WTC11 (cell line): Measurements from ENCODE around the gene STX8. TPM values are rescaled to one million over a fixed set of nuclear protein-coding genes. Genes with fewer than 3 reads are reported as not detected.
A peak's percentile ranks its signal among the peaks of the same experiment; 100 is the strongest.

ENCODE experiments used
- ATAC-seq: fragments of 200-7000 bp; cut with Tn5 transposase; 2 replicates; pipeline ENCODE4 v1.10.0; 2021; ENCODE audit warnings: mild to moderate bottlenecking, moderate library complexity
- CTCF ChIA-PET: fragments of 300-600 bp; sonication (Branson Sonifier 250); formaldehyde crosslinking; loops from one replicate; lab custom pipeline; 2021; ENCODE audit warnings: antibody characterized with exemption; lab: Charles Lee
- POLR2A ChIA-PET: fragments of 350-600 bp; sonication (Branson Sonifier 250); formaldehyde crosslinking; loops from one replicate; lab custom pipeline; 2021; ENCODE audit warnings: antibody characterized with exemption; lab: Charles Lee
- DNase-seq: peaks from one replicate; pipeline ENCODE4 v3.0.0; 2021; ENCODE audit warnings: low spot score
- H3K27ac Mint-ChIP-seq: 2 replicates; pipeline ENCODE4 v1.8.0; 2021; ENCODE audit warnings: mixed read lengths
- H3K27me3 Mint-ChIP-seq: 2 replicates; pipeline ENCODE4 v1.8.0; 2021; ENCODE audit warnings: low read depth, mild to moderate bottlenecking, moderate library complexity, mixed read lengths
- H3K36me3 Mint-ChIP-seq: 2 replicates; pipeline ENCODE4 v1.8.0; 2021; ENCODE audit warnings: mixed read lengths
- H3K4me1 Mint-ChIP-seq: 2 replicates; pipeline ENCODE4 v1.8.0; 2022; ENCODE audit warnings: mixed read lengths
- H3K4me3 Mint-ChIP-seq: 2 replicates; pipeline ENCODE4 v1.8.0; 2021; ENCODE audit warnings: mild to moderate bottlenecking, moderate library complexity, mixed read lengths
- H3K9me3 Mint-ChIP-seq: 2 replicates; pipeline ENCODE4 v1.8.0; 2021; ENCODE audit warnings: mixed read lengths
- ELF4 ChIP-seq: sonication (generic); formaldehyde crosslinking; IDR thresholded peaks from 2 replicates; pipeline ENCODE4 v1.8.1; 2022; ENCODE audit warnings: low read depth, mild to moderate bottlenecking, moderate library complexity, missing genetic modification reagents
- FOXP1 ChIP-seq: sonication (generic); formaldehyde crosslinking; IDR thresholded peaks from 2 replicates; pipeline ENCODE4 v1.8.0; 2022; ENCODE audit warnings: missing genetic modification reagents, mild to moderate bottlenecking, moderate library complexity, borderline replicate concordance
- GABPB1 ChIP-seq: sonication (generic); formaldehyde crosslinking; IDR thresholded peaks from 2 replicates; pipeline ENCODE4 v1.8.1; 2023; ENCODE audit warnings: mild to moderate bottlenecking, missing genetic modification reagents
- JAZF1 ChIP-seq: fragments of 250-450 bp; sonication (Bioruptor Pico); IDR thresholded peaks from 2 replicates; pipeline ENCODE4 v1.9.0; 2021; ENCODE audit warnings: moderate library complexity, mild to moderate bottlenecking, inconsistent platforms
- KAT7 ChIP-seq: sonication (generic); formaldehyde crosslinking; IDR thresholded peaks from 2 replicates; pipeline ENCODE4 v1.8.1; 2023; ENCODE audit warnings: missing genetic modification reagents, mild to moderate bottlenecking, borderline replicate concordance
- NFYB ChIP-seq: sonication (generic); formaldehyde crosslinking; conservative IDR thresholded peaks from 2 replicates; pipeline ENCODE4 v1.8.0; 2022; ENCODE audit warnings: low read depth, missing genetic modification reagents
- NR1H2 ChIP-seq: sonication (generic); formaldehyde crosslinking; IDR thresholded peaks from 2 replicates; pipeline ENCODE4 v1.9.0; 2021; ENCODE audit warnings: mild to moderate bottlenecking, moderate library complexity, missing genetic modification reagents
- SOX15 ChIP-seq: fragments of 250-450 bp; sonication (Bioruptor Pico); IDR thresholded peaks from 2 replicates; pipeline ENCODE4 v1.9.0; 2021; ENCODE audit warnings: mild to moderate bottlenecking
- TP53 ChIP-seq: sonication (generic); formaldehyde crosslinking; IDR thresholded peaks from 2 replicates; pipeline ENCODE4 v1.8.1; 2023; ENCODE audit warnings: mild to moderate bottlenecking, missing genetic modification reagents
- ZNF263 ChIP-seq: sonication (generic); formaldehyde crosslinking; IDR thresholded peaks from 2 replicates; pipeline ENCODE4 v1.8.1; 2022; ENCODE audit warnings: low read depth, mild to moderate bottlenecking, moderate library complexity, missing genetic modification reagents
- total RNA-seq: library from RNA; stranded (reverse); gene quantifications from 3 replicates; pipeline ENCODE4 v1.2.3, GENCODE V29; 2021
- TF ChIP-seq, protein P1 (sequence below): sonication (generic); formaldehyde crosslinking; IDR thresholded peaks from 2 replicates; pipeline ENCODE4 v1.8.0; 2023; ENCODE audit warnings: mild to moderate bottlenecking, missing genetic modification reagents
- TF ChIP-seq, protein P2 (sequence below): sonication (generic); formaldehyde crosslinking; IDR thresholded peaks from 2 replicates; pipeline ENCODE4 v1.8.1; 2022; ENCODE audit warnings: low read depth, mild to moderate bottlenecking, moderate library complexity, missing genetic modification reagents, borderline replicate concordance
- TF ChIP-seq, protein P3 (sequence below): fragments of 250-450 bp; sonication (Bioruptor Pico); IDR thresholded peaks from 2 replicates; pipeline ENCODE4 v2.1.2; 2022; ENCODE audit warnings: mild to moderate bottlenecking, moderate library complexity
- TF ChIP-seq, protein P4 (sequence below): fragments of 250-450 bp; sonication (Bioruptor Pico); IDR thresholded peaks from 2 replicates; pipeline ENCODE4 v1.9.0; 2021; ENCODE audit warnings: mild to moderate bottlenecking
- TF ChIP-seq, protein P5 (sequence below): sonication (generic); formaldehyde crosslinking; IDR thresholded peaks from 2 replicates; pipeline ENCODE4 v1.8.1; 2022; ENCODE audit warnings: mild to moderate bottlenecking, missing genetic modification reagents, moderate library complexity, borderline replicate concordance

The STX8 gene
- total RNA-seq, 1 experiment from 2014 or later, result 39.9 TPM

DNA sequence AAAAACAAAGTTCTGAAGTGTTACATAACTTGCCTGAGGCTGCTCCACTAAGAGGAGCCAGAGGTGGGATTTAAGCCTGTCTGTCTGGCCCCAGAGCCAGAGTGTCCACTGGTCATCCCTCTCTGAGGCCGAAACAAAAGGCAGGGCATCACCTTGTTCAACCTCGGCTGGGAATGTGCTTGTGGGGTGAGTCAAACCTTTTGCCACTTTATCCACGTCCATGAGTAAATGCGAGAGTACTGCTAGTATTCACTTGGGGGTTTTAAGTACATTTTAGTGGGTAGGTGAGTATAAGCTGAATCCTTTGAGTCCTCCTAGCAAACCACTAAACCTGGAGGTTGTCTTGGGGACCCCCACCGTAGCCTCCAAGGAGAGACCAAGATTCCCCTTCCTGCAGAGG is 103.5 kb downstream of the STX8 start (continued):
- TF ChIP-seq, protein P1, sequence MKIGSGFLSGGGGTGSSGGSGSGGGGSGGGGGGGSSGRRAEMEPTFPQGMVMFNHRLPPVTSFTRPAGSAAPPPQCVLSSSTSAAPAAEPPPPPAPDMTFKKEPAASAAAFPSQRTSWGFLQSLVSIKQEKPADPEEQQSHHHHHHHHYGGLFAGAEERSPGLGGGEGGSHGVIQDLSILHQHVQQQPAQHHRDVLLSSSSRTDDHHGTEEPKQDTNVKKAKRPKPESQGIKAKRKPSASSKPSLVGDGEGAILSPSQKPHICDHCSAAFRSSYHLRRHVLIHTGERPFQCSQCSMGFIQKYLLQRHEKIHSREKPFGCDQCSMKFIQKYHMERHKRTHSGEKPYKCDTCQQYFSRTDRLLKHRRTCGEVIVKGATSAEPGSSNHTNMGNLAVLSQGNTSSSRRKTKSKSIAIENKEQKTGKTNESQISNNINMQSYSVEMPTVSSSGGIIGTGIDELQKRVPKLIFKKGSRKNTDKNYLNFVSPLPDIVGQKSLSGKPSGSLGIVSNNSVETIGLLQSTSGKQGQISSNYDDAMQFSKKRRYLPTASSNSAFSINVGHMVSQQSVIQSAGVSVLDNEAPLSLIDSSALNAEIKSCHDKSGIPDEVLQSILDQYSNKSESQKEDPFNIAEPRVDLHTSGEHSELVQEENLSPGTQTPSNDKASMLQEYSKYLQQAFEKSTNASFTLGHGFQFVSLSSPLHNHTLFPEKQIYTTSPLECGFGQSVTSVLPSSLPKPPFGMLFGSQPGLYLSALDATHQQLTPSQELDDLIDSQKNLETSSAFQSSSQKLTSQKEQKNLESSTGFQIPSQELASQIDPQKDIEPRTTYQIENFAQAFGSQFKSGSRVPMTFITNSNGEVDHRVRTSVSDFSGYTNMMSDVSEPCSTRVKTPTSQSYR, result no peak
- no peak for TF ChIP-seq GABPB1 (CRISPR knock-in tag)
- TF ChIP-seq FOXP1 (CRISPR knock-in tag), result no peak
- TF ChIP-seq, protein P2, sequence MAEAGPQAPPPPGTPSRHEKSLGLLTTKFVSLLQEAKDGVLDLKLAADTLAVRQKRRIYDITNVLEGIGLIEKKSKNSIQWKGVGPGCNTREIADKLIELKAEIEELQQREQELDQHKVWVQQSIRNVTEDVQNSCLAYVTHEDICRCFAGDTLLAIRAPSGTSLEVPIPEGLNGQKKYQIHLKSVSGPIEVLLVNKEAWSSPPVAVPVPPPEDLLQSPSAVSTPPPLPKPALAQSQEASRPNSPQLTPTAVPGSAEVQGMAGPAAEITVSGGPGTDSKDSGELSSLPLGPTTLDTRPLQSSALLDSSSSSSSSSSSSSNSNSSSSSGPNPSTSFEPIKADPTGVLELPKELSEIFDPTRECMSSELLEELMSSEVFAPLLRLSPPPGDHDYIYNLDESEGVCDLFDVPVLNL (CRISPR knock-in tag), result no peak
- TF ChIP-seq JAZF1, result no peak
- TF ChIP-seq, protein P3, sequence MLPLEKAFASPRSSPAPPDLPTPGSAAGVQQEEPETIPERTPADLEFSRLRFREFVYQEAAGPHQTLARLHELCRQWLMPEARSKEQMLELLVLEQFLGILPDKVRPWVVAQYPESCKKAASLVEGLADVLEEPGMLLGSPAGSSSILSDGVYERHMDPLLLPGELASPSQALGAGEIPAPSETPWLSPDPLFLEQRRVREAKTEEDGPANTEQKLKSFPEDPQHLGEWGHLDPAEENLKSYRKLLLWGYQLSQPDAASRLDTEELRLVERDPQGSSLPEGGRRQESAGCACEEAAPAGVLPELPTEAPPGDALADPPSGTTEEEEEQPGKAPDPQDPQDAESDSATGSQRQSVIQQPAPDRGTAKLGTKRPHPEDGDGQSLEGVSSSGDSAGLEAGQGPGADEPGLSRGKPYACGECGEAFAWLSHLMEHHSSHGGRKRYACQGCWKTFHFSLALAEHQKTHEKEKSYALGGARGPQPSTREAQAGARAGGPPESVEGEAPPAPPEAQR (CRISPR knock-in tag), result no peak
- TF ChIP-seq, protein P4, sequence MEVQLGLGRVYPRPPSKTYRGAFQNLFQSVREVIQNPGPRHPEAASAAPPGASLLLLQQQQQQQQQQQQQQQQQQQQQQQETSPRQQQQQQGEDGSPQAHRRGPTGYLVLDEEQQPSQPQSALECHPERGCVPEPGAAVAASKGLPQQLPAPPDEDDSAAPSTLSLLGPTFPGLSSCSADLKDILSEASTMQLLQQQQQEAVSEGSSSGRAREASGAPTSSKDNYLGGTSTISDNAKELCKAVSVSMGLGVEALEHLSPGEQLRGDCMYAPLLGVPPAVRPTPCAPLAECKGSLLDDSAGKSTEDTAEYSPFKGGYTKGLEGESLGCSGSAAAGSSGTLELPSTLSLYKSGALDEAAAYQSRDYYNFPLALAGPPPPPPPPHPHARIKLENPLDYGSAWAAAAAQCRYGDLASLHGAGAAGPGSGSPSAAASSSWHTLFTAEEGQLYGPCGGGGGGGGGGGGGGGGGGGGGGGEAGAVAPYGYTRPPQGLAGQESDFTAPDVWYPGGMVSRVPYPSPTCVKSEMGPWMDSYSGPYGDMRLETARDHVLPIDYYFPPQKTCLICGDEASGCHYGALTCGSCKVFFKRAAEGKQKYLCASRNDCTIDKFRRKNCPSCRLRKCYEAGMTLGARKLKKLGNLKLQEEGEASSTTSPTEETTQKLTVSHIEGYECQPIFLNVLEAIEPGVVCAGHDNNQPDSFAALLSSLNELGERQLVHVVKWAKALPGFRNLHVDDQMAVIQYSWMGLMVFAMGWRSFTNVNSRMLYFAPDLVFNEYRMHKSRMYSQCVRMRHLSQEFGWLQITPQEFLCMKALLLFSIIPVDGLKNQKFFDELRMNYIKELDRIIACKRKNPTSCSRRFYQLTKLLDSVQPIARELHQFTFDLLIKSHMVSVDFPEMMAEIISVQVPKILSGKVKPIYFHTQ (CRISPR knock-in tag), result no peak

DNA sequence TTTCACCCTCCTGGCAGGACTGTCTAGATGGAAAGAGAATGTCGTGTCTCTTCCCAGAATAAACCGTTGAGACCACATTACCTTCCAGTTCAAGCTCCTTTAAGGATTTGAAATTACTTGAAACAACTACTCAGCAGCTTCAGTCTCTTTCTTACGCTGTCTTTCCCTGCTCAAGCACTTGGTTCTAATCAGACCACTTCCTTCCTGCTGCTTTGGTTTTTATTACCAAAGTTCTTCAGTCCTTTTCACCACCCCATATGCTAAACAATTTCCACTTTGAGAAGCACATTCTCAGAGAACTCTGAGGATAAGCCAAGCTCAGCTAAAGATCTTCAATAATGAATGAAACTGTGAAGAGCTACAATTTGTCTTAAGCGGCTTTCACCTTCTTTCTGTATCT is 105.4 kb downstream of the STX8 start:
- ATAC-seq, result no peak
- TF ChIP-seq ZNF263 (no peak), KAT7 (CRISPR knock-in tag) (no peak), SOX15 (CRISPR knock-in tag) (no peak), NR1H2 (CRISPR knock-in tag) (no peak), NFYB (CRISPR knock-in tag) (no peak), GABPB1 (CRISPR knock-in tag) (no peak), ELF4 (CRISPR knock-in tag) (no peak), TP53 (CRISPR knock-in tag) (no peak)
- TF ChIP-seq, protein P3 (CRISPR knock-in tag), result no peak
- TF ChIP-seq, protein P5, sequence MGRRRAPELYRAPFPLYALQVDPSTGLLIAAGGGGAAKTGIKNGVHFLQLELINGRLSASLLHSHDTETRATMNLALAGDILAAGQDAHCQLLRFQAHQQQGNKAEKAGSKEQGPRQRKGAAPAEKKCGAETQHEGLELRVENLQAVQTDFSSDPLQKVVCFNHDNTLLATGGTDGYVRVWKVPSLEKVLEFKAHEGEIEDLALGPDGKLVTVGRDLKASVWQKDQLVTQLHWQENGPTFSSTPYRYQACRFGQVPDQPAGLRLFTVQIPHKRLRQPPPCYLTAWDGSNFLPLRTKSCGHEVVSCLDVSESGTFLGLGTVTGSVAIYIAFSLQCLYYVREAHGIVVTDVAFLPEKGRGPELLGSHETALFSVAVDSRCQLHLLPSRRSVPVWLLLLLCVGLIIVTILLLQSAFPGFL (CRISPR knock-in tag), result no peak
- TF ChIP-seq, protein P1, result no peak
- no peak overlapping the region for H3K4me3 Mint-ChIP-seq
- H3K27me3 Mint-ChIP-seq, result no peaks in the 10 kb centered on the region
- no peaks in the 10 kb centered on the region; the same call in 1 of the 2 replicates for H3K36me3 Mint-ChIP-seq
- peaks cover 26% of the 10 kb centered on the region for H3K4me1 Mint-ChIP-seq
- no peak for DNase-seq
- CTCF ChIA-PET, result interaction anchor here (1.5 kb wide), 1 partner anchor 59 kb away, joined by 3 read pairs; no protein-coding TSS in a partner anchor
- peak overlapping the region; percentile 58 for H3K27ac Mint-ChIP-seq
- POLR2A ChIA-PET, result no interaction called here
- H3K9me3 Mint-ChIP-seq, result peaks cover 3% of the 10 kb centered on the region; the same call in 1 of the 2 replicates
